Nephron progenitor cell (in vitro differentiated cells): ENCODE data around the gene ZP1.

Source experiments
- DNase-seq: peaks from one replicate; pipeline ENCODE4 v3.0.0; 2021
- H3K27ac Mint-ChIP-seq: 2 replicates; pipeline ENCODE4 v1.8.0; 2021; ENCODE audit warnings: mild to moderate bottlenecking, moderate library complexity, mixed read lengths
- H3K27me3 Mint-ChIP-seq: 2 replicates; pipeline ENCODE4 v1.8.0; 2021; ENCODE audit warnings: mild to moderate bottlenecking, low read depth, mixed read lengths; ENCODE audit not compliant: poor library complexity
- H3K36me3 Mint-ChIP-seq: 2 replicates; pipeline ENCODE4 v1.8.0; 2021; ENCODE audit warnings: low read depth, mixed read lengths
- H3K4me1 Mint-ChIP-seq: 2 replicates; pipeline ENCODE4 v1.8.0; 2021; ENCODE audit warnings: mixed read lengths
- H3K4me3 Mint-ChIP-seq: 2 replicates; pipeline ENCODE4 v1.8.0; 2021; ENCODE audit warnings: mild to moderate bottlenecking, moderate library complexity, mixed read lengths
- H3K9me3 Mint-ChIP-seq: 2 replicates; pipeline ENCODE4 v1.8.0; 2021; ENCODE audit warnings: mild to moderate bottlenecking, moderate library complexity, mixed read lengths
- CTCF ChIP-seq: fragments of 200-600 bp; sonication (generic); IDR thresholded peaks from 2 replicates; pipeline ENCODE4 v1.5.0; 2021; ENCODE audit warnings: antibody characterized with exemption

ZP1 gene

GRCh38 chr11:60869451-60869825, 2.1 kb downstream of the ZP1 start:
- H3K36me3 Mint-ChIP-seq: no peaks in the 10 kb centered on the region
- no peak overlapping the region for H3K4me3 Mint-ChIP-seq
- peaks cover 44% of the 10 kb centered on the region for H3K4me1 Mint-ChIP-seq
- no peak overlapping the region for H3K27ac Mint-ChIP-seq
- TF ChIP-seq CTCF: no peak
- no peaks in the 10 kb centered on the region for H3K9me3 Mint-ChIP-seq
- no peak for DNase-seq
- H3K27me3 Mint-ChIP-seq: no peaks in the 10 kb centered on the region

GRCh38 chr11:60870276-60870675, 2.9 kb downstream of the ZP1 start:
- Mint-ChIP-seq H3K4me3 (no peak overlapping the region), H3K4me1 (peaks cover 41% of the 10 kb centered on the region), H3K27me3 (no peaks in the 10 kb centered on the region), H3K36me3 (no peaks in the 10 kb centered on the region), H3K9me3 (no peaks in the 10 kb centered on the region), H3K27ac (no peak overlapping the region)
- no peak for DNase-seq
- no peak for TF ChIP-seq CTCF

DNA sequence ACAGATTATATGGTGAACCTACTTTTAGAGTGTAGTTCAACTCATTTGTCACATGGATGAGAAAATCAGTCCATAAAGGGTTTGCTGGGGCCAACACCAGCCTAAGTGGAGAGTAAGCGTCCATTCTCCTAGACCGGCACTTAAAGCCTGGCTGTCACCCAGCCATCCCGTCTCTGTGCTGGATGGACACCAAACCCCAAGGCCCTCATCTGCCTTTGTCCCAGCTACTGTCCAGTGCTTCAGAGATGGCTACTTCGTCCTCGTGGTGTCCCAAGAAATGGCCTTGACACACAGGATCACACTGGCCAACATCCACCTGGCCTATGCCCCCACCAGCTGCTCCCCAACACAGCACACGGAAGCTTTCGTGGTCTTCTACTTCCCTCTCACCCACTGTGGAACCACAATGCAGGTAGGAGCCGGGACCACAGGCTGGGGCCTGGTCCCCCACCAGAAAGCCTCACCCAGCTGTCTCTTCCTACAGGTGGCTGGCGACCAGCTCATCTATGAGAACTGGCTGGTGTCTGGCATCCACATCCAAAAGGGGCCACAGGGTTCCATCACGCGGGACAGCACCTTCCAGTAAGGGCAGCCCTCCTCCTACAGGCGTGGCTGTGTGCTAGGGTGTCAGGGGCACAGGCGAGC, 3.5 kb downstream of the ZP1 start:
- DNase-seq: no peak
- Mint-ChIP-seq H3K27me3 (no peaks in the 10 kb centered on the region), H3K9me3 (no peaks in the 10 kb centered on the region), H3K36me3 (no peaks in the 10 kb centered on the region), H3K4me1 (peaks cover 38% of the 10 kb centered on the region), H3K27ac (no peak overlapping the region), H3K4me3 (no peak overlapping the region)
- no peak for TF ChIP-seq CTCF

- Mint-ChIP-seq H3K36me3 (no peaks in the 10 kb centered on the region), H3K9me3 (no peaks in the 10 kb centered on the region), H3K27ac (no peak overlapping the region), H3K27me3 (no peaks in the 10 kb centered on the region), H3K4me3 (no peak overlapping the region), H3K4me1 (peaks cover 34% of the 10 kb centered on the region)
- no peak for TF ChIP-seq CTCF
- DNase-seq: no peak
Observed at GRCh38 chr11:60871378-60872061, 4.2 kb downstream of the ZP1 start.

- H3K27me3 Mint-ChIP-seq: no peaks in the 10 kb centered on the region
- DNase-seq: no peak
Observed at GRCh38 chr11:60872124-60872960, 5.0 kb downstream of the ZP1 start.

More at GRCh38 chr11:60872124-60872960, 5.0 kb downstream of the ZP1 start:
- peaks cover 27% of the 10 kb centered on the region for H3K4me1 Mint-ChIP-seq
- H3K27ac Mint-ChIP-seq: no peak overlapping the region
- no peaks in the 10 kb centered on the region for H3K9me3 Mint-ChIP-seq
- no peaks in the 10 kb centered on the region for H3K36me3 Mint-ChIP-seq
- no peak for TF ChIP-seq CTCF
- no peak overlapping the region for H3K4me3 Mint-ChIP-seq
